ENCODE measurements around the gene MYLK.

DNA sequence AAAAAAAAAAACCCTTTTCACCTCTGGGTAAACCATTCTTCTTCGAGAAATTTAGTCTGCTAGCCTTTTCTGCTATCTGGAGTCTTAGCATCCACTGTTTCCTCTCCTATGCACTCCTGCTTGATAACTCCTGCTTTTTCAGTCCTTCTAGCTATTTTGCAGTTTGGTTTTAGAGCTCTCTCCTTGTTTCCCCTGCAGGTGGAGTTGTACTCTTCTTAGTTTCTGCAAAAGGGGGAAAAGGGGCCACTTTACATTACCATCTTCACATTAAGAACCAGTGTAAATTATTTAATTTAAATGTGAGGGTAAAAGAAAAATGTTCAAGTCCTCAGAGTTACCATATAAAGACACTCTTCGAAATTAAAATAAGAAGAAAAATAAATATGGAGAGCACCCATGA is 23.6 kb upstream of the MYLK start:
- TF ChIP-seq, protein P1, sequence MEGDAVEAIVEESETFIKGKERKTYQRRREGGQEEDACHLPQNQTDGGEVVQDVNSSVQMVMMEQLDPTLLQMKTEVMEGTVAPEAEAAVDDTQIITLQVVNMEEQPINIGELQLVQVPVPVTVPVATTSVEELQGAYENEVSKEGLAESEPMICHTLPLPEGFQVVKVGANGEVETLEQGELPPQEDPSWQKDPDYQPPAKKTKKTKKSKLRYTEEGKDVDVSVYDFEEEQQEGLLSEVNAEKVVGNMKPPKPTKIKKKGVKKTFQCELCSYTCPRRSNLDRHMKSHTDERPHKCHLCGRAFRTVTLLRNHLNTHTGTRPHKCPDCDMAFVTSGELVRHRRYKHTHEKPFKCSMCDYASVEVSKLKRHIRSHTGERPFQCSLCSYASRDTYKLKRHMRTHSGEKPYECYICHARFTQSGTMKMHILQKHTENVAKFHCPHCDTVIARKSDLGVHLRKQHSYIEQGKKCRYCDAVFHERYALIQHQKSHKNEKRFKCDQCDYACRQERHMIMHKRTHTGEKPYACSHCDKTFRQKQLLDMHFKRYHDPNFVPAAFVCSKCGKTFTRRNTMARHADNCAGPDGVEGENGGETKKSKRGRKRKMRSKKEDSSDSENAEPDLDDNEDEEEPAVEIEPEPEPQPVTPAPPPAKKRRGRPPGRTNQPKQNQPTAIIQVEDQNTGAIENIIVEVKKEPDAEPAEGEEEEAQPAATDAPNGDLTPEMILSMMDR (IDR thresholded peaks at IDR 0.05; ENCODE audit: poor library complexity) = no peak
- no peak for TF ChIP-seq EZH2 (IDR thresholded peaks at IDR 0.05; ENCODE audit: borderline replicate concordance)
